Mammary epithelial cell (primary cell): ENCODE data around the gene BPIFB6.

Experiments used
- CTCF ChIP-seq, 2 donors: IDR thresholded peaks in 1 of 2; conservative IDR thresholded peaks in 1 of 2; 2 replicates each; pipeline ENCODE4 v1.5.1; 2011 to 2012; ENCODE audit warnings: inconsistent platforms in 2 of 2, low read length in 2 of 2, mild to moderate bottlenecking in 2 of 2, control low read depth in 1 of 2, low read depth in 1 of 2; ENCODE audit not compliant: insufficient read depth in 1 of 2; ENCODE audit errors: extremely low read depth in 1 of 2
- EZH2 ChIP-seq: IDR thresholded peaks from 2 replicates; pipeline ENCODE4 v1.6.1; 2012; ENCODE audit warnings: low read length, inconsistent platforms, borderline replicate concordance

- no peak for TF ChIP-seq EZH2
- no peak for TF ChIP-seq CTCF (conservative IDR thresholded peaks at IDR 0.05 in 1 of 2, IDR thresholded peaks at IDR 0.05 in 1 of 2; ENCODE audit: extremely low read depth in 1 of 2, insufficient read depth in 1 of 2, low read depth in 1 of 2, low read length in 2 of 2)
Measured at GRCh38 chr20:33091147-33091546, 59.7 kb downstream of the BPIFB6 start.
